CD14-positive monocyte (primary cell): Measurements from ENCODE around the gene KLHDC8A. TPM values are rescaled to one million over a fixed set of nuclear protein-coding genes. Genes with fewer than 3 reads are reported as not detected.

Experiments used
- DNase-seq, 3 donors: peaks; one replicate each; pipeline ENCODE4 v3.0.0-alpha.2; 2011 to 2022
- H2AFZ ChIP-seq: 2 replicates; pipeline ENCODE4 v1.6.0; 2012; ENCODE audit warnings: mild to moderate bottlenecking, low read depth, low read length, inconsistent platforms; ENCODE audit not compliant: insufficient read depth, poor library complexity, severe bottlenecking
- H3K27ac ChIP-seq, 2 donors: 1 replicate in 1 of 2; 2 replicates in 1 of 2; pipeline ENCODE4 v1.5.1; 2012 to 2013; ENCODE audit warnings: low read length in 2 of 2, control low read depth in 1 of 2, inconsistent platforms in 1 of 2, low read depth in 1 of 2, mild to moderate bottlenecking in 1 of 2
- H3K27me3 ChIP-seq, 2 donors: one replicate each; pipeline versions ENCODE4 v1.6.0 to v1.6.1; 2011 to 2013; ENCODE audit warnings: low read length in 2 of 2; ENCODE audit not compliant: control insufficient read depth in 2 of 2, insufficient read depth in 2 of 2
- H3K36me3 ChIP-seq, 2 donors: replicated peaks in 1 of 2; 1 replicate in 1 of 2; 2 replicates in 1 of 2; pipeline versions ENCODE4 v1.5.1 to v1.6.1; 2012 to 2013; ENCODE audit warnings: low read length in 2 of 2, control low read depth in 1 of 2, inconsistent platforms in 1 of 2, mild to moderate bottlenecking in 1 of 2; ENCODE audit not compliant: insufficient read depth in 2 of 2, control insufficient read depth in 1 of 2
- H3K4me1 ChIP-seq, 2 donors: 1 replicate in 1 of 2; 2 replicates in 1 of 2; pipeline versions ENCODE4 v1.5.1 to v1.6.1; 2012 to 2013; ENCODE audit warnings: low read length in 2 of 2, control low read depth in 1 of 2, inconsistent platforms in 1 of 2, mild to moderate bottlenecking in 1 of 2, moderate library complexity in 1 of 2; ENCODE audit not compliant: insufficient read depth in 2 of 2, control insufficient read depth in 1 of 2
- H3K4me2 ChIP-seq: replicated peaks from 2 replicates; pipeline ENCODE3; 2012; ENCODE audit warnings: low read length, moderate library complexity, mild to moderate bottlenecking; ENCODE audit not compliant: poor library complexity, severe bottlenecking; ENCODE audit errors: extremely low read depth
- H3K4me3 ChIP-seq, 3 experiments: fragments of 200-600 bp in 1 of 3; sonication (generic) in 1 of 3; replicated peaks in 1 of 3; 1 replicate in 2 of 3; 2 replicates in 1 of 3; pipeline ENCODE4 v1.5.1; 2011 to 2013; ENCODE audit warnings: low read length in 3 of 3, mild to moderate bottlenecking in 3 of 3, control low read depth in 2 of 3, low read depth in 2 of 3, inconsistent platforms in 1 of 3, moderate library complexity in 1 of 3
- H3K79me2 ChIP-seq: 2 replicates; pipeline ENCODE4 v1.6.0; 2012; ENCODE audit warnings: mild to moderate bottlenecking, control low read depth, inconsistent platforms, low read length, moderate library complexity; ENCODE audit not compliant: insufficient read depth
- H3K9ac ChIP-seq: 2 replicates; pipeline ENCODE4 v1.6.0; 2017; ENCODE audit warnings: low read length, mild to moderate bottlenecking; ENCODE audit not compliant: insufficient read depth, poor library complexity, severe bottlenecking
- H3K9me3 ChIP-seq, 2 donors: replicated peaks in 1 of 2; 1 replicate in 1 of 2; 2 replicates in 1 of 2; pipeline versions ENCODE4 v1.5.1 to v1.6.1; 2012 to 2013; ENCODE audit warnings: low read length in 2 of 2, control low read depth in 1 of 2; ENCODE audit not compliant: control insufficient read depth in 1 of 2, insufficient read depth in 1 of 2
- H4K20me1 ChIP-seq: 2 replicates; pipeline ENCODE4 v1.6.0; 2012; ENCODE audit warnings: mild to moderate bottlenecking, low read length, control low read depth, moderate library complexity; ENCODE audit not compliant: insufficient read depth
- H3K27ac Mint-ChIP-seq, 7 donors: one replicate each; pipeline ENCODE4 v1.8.0; 2020; ENCODE audit warnings: mild to moderate bottlenecking in 7 of 7, mixed read lengths in 7 of 7, moderate library complexity in 6 of 7, inconsistent platforms in 2 of 7
- H3K27me3 Mint-ChIP-seq, 3 donors: one replicate each; pipeline ENCODE4 v1.8.0; 2021 to 2022; ENCODE audit warnings: low read depth in 3 of 3, mild to moderate bottlenecking in 3 of 3, mixed read lengths in 3 of 3, moderate library complexity in 3 of 3, inconsistent platforms in 1 of 3
- H3K36me3 Mint-ChIP-seq, 2 donors: one replicate each; pipeline ENCODE4 v1.8.0; 2020; ENCODE audit warnings: mixed read lengths in 2 of 2, inconsistent platforms in 1 of 2, mild to moderate bottlenecking in 1 of 2
- H3K4me1 Mint-ChIP-seq: one replicate; pipeline ENCODE4 v1.8.0; 2020; ENCODE audit warnings: mild to moderate bottlenecking, mixed read lengths
- H3K4me3 Mint-ChIP-seq, 2 donors: one replicate each; pipeline ENCODE4 v1.8.0; 2020; ENCODE audit warnings: mild to moderate bottlenecking in 2 of 2, mixed read lengths in 2 of 2, moderate library complexity in 1 of 2
- H3K9me3 Mint-ChIP-seq, 7 donors: one replicate each; pipeline ENCODE4 v1.8.0; 2020 to 2022; ENCODE audit warnings: mixed read lengths in 7 of 7, mild to moderate bottlenecking in 6 of 7, moderate library complexity in 6 of 7, inconsistent platforms in 2 of 7
- CTCF ChIP-seq: fragments of 200-600 bp; IDR thresholded peaks from one replicate; pipeline ENCODE4 v1.8.0; 2022; ENCODE audit warnings: antibody characterized with exemption, mild to moderate bottlenecking
- WGBS: methylation state at CpG from one replicate; pipeline ENCODE4 v1.1.5; 2013; ENCODE audit warnings: missing lambda C conversion rate; ENCODE audit not compliant: insufficient coverage; 5-methylcytosine and 5-hydroxymethylcytosine counted together
- intact Hi-C, 2 donors: fragments of 100-400 bp; cut with micrococcal nuclease; formaldehyde crosslinking; loops; one replicate each; pipeline versions ENCODE4 v1.15.0 to v1.15.1; 2023
- polyA plus RNA-seq, 3 donors: library from polyadenylated mRNA; depleted of rRNA in 1 of 3; unstranded in 2 of 3; stranded (reverse) in 1 of 3; fragments of 300-500 nt in 2 of 3; fragments of >200 nt in 1 of 3; fragmentation: Illumina TruSeq in 2 of 3; gene quantifications; 1 replicate in 2 of 3; 2 replicates in 1 of 3; pipeline ENCODE4 v1.2.3, GENCODE V29; 2012 to 2021

KLHDC8A gene
- polyA plus RNA-seq, 3 donors = not detected

- H3K36me3 ChIP-seq = no peaks in the 10 kb centered on the region
- no peaks in the 10 kb centered on the region for H3K4me1 Mint-ChIP-seq
- no peak overlapping the region for H3K4me2 ChIP-seq
- WGBS = 94% methylated on average over 3 of the region's 4 CpGs
- intact Hi-C loops = no loop called here
- H4K20me1 ChIP-seq = no peaks in the 10 kb centered on the region
- no peak overlapping the region for H3K27ac Mint-ChIP-seq
- H3K4me3 ChIP-seq = no peak overlapping the region
- H3K9ac ChIP-seq = no peak overlapping the region
- H3K27me3 ChIP-seq = peaks cover 9 to 17% of the 10 kb centered on the region in 2 donors
- no peaks in the 10 kb centered on the region for H3K36me3 Mint-ChIP-seq
- no peaks in the 10 kb centered on the region for H3K9me3 ChIP-seq
- peaks cover 0 to 5% (median 2%) of the 10 kb centered on the region in 7 donors for H3K9me3 Mint-ChIP-seq
- no peaks in the 10 kb centered on the region for H3K79me2 ChIP-seq
- H3K4me3 Mint-ChIP-seq = no peak overlapping the region
- H3K27ac ChIP-seq = no peak overlapping the region
- no peaks in the 10 kb centered on the region for H3K4me1 ChIP-seq
- H3K27me3 Mint-ChIP-seq = peaks cover 13 to 25% (median 15%) of the 10 kb centered on the region in 3 donors
- TF ChIP-seq CTCF = no peak
- DNase-seq = no peak
- no peak overlapping the region for H2AFZ ChIP-seq
Observed at GRCh38 chr1:205398586-205398985, 41.9 kb upstream of the KLHDC8A start.

GRCh38 chr1:205396967-205397616, 40.4 kb upstream of the KLHDC8A start:
- H3K27ac ChIP-seq = no peak overlapping the region
- H3K9me3 Mint-ChIP-seq = peaks cover 0 to 6% (median 2%) of the 10 kb centered on the region in 7 donors
- no peaks in the 10 kb centered on the region for H3K36me3 ChIP-seq
- H3K4me3 ChIP-seq = no peak overlapping the region
- peaks cover 9 to 17% of the 10 kb centered on the region in 2 donors for H3K27me3 ChIP-seq
- H3K27me3 Mint-ChIP-seq = peaks cover 13 to 30% (median 14%) of the 10 kb centered on the region in 3 donors
- DNase-seq = no peak
- no peaks in the 10 kb centered on the region for H3K4me1 Mint-ChIP-seq
- 0% methylated on average over 1 of the region's 6 CpGs for WGBS
- H3K4me2 ChIP-seq = no peak overlapping the region
- H3K4me3 Mint-ChIP-seq = no peak overlapping the region
- H3K36me3 Mint-ChIP-seq = no peaks in the 10 kb centered on the region
- no peaks in the 10 kb centered on the region for H3K9me3 ChIP-seq
- no peak overlapping the region for H3K27ac Mint-ChIP-seq
- no peaks in the 10 kb centered on the region for H3K79me2 ChIP-seq
- H2AFZ ChIP-seq = no peak overlapping the region
- no peaks in the 10 kb centered on the region for H3K4me1 ChIP-seq
- peak; percentile 64 for TF ChIP-seq CTCF
- H3K9ac ChIP-seq = no peak overlapping the region
- no peaks in the 10 kb centered on the region for H4K20me1 ChIP-seq
- intact Hi-C loops = no loop called here
